DMS79 treated with DMSO at 0.1 percent for 48 hours (cell line): ENCODE data around the gene KIF7.
A peak's percentile ranks its signal among the peaks of the same experiment; 100 is the strongest.
"Not testable (repeated sequence)": the region's sequence is repeated elsewhere in the genome, so short reads cannot be mapped to it uniquely, and the experiment has no call there.

ENCODE experiments used
- DNase-seq: peaks from one replicate; lab custom pipeline; 2025; lab: John Stamatoyannopoulos, UW

Gene KIF7

DNA sequence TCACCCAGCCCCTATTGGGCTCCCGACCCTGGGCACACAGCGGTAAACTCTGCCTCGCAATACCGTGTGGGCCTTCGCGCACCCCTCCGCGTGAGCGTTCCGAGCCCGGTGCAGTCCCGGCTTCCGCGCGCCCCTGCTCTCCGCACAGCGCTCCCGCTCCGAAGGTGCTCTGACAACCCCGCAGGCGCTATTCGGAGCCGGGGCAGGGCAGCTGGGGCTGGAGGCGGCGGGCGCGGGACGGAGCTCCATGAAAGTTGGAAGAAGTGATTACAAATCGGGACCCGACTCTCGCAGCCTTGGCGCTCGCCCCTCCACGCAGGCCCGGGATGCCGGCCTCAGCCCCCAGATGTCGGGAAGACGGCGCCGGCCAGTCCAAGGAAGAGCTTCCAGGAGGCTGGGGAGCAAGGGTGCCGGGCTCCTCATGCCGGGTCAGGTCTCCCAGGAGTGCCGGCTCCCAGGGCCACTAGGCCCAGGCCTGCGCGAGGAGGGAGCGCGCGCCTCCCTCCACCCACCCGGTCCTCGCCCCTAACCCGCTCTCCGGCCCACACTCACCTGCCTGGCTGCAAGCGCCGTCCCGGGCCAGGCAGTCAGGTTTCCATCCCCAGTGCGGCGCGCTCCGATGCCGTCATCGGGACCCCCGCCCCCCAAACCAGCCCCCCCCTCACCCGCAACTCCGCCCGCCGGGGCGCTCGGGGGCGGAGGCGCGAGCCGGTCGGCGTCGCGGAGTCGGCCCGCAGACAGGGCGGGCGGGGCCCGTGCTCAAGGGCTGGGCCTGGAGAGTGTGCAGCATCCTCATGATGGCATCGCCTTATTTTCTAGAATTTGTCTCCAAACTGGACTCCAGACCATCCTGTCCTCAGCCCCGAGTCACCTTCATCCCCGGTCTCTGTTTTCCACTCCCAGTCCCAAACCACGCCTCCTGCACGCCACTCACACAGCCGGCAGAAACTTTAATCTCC is at the start of gene KIF7:
Gene KIF7, minus strand, starts transcription at position 621 of the 959 bp plus-strand sequence. CDS start 2,537 bp downstream, outside the sequence.
- DNase-seq = no peak

DNA sequence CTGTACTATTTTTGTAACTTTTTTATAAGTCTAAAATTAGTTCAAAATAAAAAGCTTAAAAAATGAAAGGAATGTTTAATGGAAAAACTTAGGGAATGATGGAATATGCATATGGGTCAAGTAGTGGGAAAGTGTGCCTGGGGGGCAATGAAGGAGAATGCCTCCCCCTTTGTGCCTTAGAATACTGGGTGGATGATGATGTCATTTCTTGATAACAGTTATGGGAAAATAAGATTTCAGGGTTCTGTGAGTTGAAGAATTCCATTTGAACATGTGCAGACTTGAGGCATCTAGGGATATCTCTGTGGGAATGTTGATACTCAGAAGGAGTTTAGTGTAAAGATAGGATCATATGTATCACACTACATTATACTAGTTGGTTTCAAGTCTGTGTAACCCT is 49.1 kb upstream of the KIF7 start:
- no peak for DNase-seq

- no peak for DNase-seq
Observed at GRCh38 chr15:89695198-89695597, 39.9 kb upstream of the KIF7 start.

DNA sequence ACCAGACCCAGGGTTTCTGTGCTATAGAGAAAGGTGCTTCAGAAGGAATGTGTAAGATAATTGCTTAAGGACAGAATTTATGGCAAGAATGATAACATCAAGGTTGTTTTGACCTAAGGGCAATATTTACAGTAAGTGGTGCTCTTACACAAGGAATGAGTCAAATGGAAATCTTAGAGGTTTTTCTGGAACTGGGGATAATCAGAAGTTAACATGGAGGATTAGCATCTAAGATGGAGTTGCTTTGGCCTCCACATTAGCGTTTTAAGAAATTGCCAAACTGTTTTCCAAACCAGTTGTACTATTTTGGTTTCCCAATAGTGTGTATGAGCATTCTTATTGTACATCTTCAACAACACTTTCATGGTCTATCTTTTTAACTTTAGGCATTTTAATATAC is 38.4 kb upstream of the KIF7 start:
- no peak for DNase-seq

DNA sequence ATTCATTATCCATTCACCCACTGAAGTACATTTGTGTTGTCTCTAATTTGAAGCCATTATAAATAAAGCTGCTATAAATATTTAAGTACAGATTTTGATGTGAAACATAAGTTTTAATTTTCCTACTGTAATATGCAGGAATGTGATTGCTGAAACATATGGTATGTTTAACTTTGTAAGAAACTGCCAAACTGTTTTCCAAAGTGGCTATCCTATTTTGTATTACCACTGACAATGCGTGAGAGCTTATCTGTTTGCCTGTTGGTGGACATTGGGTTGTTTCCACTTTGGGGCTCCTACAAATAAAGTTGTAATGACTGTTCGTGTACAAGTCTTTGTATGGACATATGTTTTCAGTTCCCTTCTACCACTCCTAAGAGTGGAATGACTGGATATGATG is 37.8 kb upstream of the KIF7 start:
- no peak for DNase-seq

- peak; percentile 36 for DNase-seq
Observed at GRCh38 chr15:89690276-89691218, 35.3 kb upstream of the KIF7 start, which contains the start of the genes PEX11A and WDR93. Gene PEX11A (minus strand): TSS chr15:89690754. CDS start chr15:89690632, 122 bp downstream. Gene WDR93 (plus strand): TSS chr15:89690811. CDS start chr15:89701747, 10,936 bp downstream.

DNA sequence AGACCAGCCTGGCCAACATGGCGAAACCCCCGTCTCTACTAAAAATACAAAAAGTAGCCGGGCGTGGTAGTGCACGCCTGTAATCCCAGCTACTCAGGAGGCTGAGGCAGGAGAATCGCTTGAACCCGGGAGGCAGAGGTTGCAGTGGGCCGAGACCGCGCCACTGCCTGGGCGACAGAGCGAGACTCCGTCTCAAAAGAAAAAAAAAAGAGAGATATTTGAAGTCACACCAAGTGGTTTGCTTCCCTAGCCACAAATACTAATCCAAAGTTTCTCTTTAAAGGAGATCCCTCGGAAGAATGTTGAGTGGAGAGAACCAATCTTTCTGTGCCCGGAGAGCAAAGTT is 34.6 kb upstream of the KIF7 start:
- DNase-seq = not testable (repeated sequence)

DNA sequence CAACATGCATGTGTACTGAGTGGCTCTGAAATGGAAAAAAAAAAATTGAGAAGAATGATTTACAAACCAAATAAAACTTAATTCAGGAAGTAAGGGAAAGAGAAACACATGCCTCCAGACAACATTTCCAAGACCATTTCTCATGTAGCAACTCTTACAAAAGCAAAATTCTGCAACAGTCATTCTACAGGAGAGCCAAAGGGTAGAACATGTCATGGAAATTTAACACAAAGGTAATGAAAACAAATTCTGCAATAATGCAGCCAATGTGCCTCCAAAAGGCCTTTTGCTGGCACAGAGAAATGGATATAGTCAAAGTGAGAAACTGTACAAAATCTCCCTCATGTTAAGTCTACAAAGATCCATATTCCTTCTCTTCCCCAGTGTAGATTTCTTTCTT is 31.3 kb upstream of the KIF7 start:
- DNase-seq = no peak

- no peak for DNase-seq
Observed at GRCh38 chr15:89685995-89686394, 30.7 kb upstream of the KIF7 start.

DNA sequence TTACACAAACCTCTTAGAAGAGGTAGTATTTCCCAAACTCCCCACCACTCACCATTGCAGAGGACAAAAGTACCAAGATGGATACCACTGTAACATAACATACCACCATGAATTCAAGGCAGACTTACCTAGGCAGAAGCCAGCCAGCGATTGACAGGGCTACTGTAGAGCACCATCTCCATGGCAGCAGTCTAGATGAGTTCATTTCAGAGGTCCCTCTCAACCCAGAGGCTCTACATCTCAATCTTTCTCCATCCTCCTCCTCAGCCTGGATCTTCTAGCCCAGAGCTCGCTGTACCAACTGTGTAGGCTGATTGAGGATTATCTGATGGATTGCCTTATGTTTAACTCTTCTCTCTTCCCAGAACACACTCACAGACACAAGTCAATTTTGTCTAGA is 25.9 kb upstream of the KIF7 start:
- no peak for DNase-seq

DNA sequence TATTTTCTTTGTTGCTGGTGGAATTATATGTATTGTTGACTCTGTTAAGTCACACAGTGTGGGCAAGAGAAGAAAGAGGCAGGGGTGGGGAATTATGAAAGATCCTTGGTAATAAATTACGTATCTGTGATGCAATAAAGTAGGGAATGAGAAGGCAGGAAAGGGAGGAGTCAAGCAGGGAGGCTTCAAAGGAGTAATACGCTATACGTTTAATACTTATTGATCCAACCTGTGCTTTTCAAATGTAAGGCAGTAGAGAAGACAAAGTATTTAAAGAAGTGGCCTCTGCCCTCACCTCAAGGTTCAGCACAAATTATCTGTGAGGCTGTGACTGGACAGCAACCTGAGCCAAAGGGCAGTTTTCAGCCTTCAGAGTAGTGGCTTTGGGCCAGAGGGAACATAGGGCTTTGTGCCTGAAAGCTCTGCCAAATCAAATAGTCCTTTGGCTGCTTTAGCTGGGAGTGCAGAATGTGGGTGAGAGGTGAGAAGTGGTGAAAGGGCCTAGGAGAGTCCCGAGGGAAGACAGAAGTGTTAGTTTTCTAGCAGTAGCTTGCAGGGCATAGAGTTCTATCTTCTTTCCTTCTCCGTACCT is 25.1 kb upstream of the KIF7 start:
- peak; percentile 32 for DNase-seq

GRCh38 chr15:89679212-89679611 is 23.9 kb upstream of the KIF7 start, which contains the start of gene PLIN1:
Gene PLIN1 (minus strand): TSS chr15:89679367. CDS start chr15:89677489, 1,878 bp downstream.
- DNase-seq = no peak

- DNase-seq = no peak
Observed at GRCh38 chr15:89677381-89677780, 22.1 kb upstream of the KIF7 start.

DNA sequence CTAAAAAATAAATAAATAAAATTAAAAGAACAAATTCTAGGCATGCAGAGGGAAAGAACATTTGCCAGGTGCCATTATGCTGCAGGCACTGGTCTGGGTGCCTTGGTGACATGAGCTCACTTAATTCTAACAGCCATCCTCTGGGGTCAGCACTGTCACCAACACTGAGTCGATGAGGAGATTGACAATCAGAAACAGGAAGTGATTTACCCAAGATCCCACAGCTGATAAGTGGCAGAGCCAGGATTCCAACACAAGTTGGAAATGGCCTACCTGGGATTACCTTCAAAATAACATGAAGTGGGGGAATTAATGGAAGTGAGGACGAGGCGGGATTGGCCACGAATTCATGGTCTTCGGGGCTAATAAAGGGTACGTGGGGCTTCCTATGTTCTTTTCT is 20.3 kb upstream of the KIF7 start:
- no peak for DNase-seq

- DNase-seq = no peak
Observed at GRCh38 chr15:89674526-89674925, 19.3 kb upstream of the KIF7 start.

GRCh38 chr15:89673165-89673512 is 17.9 kb upstream of the KIF7 start:
- DNase-seq = no peak

- no peak for DNase-seq
Observed at GRCh38 chr15:89672221-89673164, 17.2 kb upstream of the KIF7 start.

- DNase-seq = no peak
Observed at GRCh38 chr15:89671687-89672086, 16.4 kb upstream of the KIF7 start.

DNA sequence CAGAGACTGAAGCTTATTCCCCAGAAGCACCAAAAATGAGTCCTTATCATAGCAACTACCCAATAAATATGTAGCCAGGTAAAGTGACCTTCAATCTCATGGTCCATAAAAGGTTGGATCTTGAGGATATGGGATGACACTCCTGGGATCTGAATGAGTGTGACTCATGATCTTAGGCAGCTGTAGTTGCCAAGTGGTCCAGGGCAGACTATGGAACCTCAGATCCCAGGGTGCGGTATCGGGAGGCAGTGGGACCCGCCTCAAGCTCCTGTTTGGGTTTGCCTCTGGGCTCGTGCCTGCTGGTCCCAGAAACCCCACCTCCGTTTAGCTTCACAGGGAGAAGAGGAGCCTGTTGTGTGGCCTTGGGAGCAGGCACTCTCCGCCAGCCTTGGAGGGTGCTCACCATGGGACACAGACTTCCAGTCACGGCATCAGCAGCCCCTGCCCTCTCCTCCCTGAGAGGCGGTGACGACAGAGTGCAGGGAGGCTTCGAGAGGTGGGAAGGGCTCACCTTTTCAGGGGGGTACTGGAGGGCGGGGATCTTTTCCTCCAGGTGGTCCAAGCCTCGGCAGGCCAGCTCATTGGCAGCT is 15.8 kb upstream of the KIF7 start:
- no peak for DNase-seq

GRCh38 chr15:89669941-89670340 is 14.7 kb upstream of the KIF7 start:
- no peak for DNase-seq
